ENCODE data around the gene PACC1.

DNA sequence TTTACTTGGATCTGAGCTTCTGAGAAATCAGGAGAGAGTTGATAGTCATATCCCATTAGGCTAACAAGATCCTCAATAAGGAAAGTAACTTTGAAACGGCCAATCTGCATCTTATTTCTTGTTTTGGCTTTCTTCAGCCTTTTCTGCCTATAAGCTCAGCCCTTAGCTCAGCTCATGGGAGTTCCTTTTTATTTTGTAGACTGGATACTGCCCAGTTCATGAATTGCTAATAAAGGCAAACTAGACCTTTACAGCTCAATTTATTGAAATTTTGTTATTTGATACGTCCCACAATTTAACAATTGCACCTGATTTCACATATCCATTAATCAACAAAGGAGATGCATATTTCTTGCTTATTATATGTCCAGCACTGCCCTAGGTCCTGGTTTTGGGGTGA, 40.7 kb upstream of the PACC1 start:
- TF ChIP-seq, protein P1, sequence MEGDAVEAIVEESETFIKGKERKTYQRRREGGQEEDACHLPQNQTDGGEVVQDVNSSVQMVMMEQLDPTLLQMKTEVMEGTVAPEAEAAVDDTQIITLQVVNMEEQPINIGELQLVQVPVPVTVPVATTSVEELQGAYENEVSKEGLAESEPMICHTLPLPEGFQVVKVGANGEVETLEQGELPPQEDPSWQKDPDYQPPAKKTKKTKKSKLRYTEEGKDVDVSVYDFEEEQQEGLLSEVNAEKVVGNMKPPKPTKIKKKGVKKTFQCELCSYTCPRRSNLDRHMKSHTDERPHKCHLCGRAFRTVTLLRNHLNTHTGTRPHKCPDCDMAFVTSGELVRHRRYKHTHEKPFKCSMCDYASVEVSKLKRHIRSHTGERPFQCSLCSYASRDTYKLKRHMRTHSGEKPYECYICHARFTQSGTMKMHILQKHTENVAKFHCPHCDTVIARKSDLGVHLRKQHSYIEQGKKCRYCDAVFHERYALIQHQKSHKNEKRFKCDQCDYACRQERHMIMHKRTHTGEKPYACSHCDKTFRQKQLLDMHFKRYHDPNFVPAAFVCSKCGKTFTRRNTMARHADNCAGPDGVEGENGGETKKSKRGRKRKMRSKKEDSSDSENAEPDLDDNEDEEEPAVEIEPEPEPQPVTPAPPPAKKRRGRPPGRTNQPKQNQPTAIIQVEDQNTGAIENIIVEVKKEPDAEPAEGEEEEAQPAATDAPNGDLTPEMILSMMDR (IDR thresholded peaks at IDR 0.05) = no peak
- no peak for TF ChIP-seq POLR2A (IDR thresholded peaks at IDR 0.05)
